Measurements from ENCODE around the gene THBS3.
"Not testable (repeated sequence)": the region's sequence is repeated elsewhere in the genome, so short reads cannot be mapped to it uniquely, and the experiment has no call there.

The THBS3 gene

DNA sequence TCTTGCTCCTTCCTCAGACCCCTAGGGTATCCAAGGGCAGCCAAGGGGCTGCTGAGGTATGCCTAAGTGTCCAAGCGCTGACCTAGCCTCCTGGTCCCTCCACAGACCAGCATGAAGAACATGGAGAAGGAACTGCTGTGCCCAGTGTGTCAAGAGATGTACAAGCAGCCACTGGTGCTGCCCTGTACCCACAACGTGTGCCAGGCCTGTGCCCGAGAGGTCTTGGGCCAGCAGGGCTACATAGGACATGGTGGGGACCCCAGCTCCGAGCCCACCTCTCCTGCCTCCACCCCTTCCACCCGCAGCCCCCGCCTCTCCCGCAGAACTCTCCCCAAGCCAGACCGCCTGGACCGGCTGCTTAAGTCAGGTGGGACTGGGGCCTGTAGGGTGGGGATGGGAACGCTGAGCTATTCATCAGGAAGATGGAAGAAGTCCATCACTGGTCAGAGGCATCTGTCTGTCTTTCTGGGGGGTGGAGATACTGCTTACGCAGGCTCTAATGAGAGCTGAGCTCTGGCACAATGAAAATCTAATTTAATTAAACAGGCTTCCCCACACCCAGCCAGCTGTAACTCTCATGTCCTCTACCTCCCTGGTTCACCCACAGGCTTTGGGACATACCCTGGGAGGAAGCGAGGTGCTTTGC, 32.3 kb downstream of the THBS3 start:
- no peak for DNase-seq (ENCODE audit: low read depth in 1 of 2, low spot score in 1 of 2)

- peak in 1 of 2 donors; percentile 22 for DNase-seq (ENCODE audit: low read depth in 1 of 2, low spot score in 1 of 2)
Observed at GRCh38 chr1:155174324-155175280, 33.1 kb downstream of the THBS3 start.

GRCh38 chr1:155173478-155174323, 34.0 kb downstream of the THBS3 start, which contains the start of gene TRIM46:
Gene TRIM46, plus strand, starts transcription at chr1:155173849. Its CDS starts 118 bp downstream, at chr1:155173967.
- DNase-seq (ENCODE audit: low read depth in 1 of 2, low spot score in 1 of 2), result peak in 1 of 2 donors; percentile 57

DNA sequence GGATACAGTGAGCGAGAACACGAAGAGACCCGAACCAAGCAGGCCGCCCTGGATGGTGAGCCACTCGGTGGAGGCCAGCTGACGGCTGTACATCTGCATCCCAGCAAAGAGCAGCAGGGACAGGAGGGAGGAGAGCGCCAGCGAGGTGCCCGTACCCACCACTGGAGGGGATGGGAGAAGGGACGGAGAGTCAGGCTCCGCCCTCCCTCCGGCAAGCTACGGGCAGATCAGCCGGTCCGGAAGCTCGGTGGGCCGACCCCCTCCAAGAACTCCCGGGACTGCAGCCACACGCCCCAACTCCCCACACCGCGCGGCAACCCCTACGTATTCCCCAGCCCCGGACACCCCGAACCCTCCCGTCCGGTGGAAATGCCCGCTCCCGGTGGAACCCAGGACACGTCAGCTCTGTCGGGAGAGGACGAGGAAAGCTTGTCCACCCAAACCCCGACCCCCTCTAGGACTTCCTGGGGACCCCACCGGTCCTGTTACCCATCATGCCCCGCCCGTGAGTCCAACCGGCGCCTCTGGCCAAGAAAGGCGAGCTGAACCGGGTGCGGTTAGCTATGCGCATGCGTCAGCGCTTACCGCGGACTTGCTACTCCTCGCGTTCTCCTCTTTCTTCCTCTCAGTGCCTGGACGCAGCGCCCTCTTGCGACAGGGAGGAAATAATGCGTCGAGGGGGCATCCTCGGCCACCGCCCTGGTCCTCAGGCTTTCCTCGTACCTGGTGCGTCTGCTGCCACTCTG, 34.8 kb downstream of the THBS3 start, which contains the start of gene KRTCAP2:
Gene KRTCAP2 (minus strand): TSS at position 573 of the 746 bp plus-strand sequence. CDS start 80 bp downstream, at position 493.
- DNase-seq (ENCODE audit: low read depth in 1 of 2, low spot score in 1 of 2), result peak; percentile 89

DNA sequence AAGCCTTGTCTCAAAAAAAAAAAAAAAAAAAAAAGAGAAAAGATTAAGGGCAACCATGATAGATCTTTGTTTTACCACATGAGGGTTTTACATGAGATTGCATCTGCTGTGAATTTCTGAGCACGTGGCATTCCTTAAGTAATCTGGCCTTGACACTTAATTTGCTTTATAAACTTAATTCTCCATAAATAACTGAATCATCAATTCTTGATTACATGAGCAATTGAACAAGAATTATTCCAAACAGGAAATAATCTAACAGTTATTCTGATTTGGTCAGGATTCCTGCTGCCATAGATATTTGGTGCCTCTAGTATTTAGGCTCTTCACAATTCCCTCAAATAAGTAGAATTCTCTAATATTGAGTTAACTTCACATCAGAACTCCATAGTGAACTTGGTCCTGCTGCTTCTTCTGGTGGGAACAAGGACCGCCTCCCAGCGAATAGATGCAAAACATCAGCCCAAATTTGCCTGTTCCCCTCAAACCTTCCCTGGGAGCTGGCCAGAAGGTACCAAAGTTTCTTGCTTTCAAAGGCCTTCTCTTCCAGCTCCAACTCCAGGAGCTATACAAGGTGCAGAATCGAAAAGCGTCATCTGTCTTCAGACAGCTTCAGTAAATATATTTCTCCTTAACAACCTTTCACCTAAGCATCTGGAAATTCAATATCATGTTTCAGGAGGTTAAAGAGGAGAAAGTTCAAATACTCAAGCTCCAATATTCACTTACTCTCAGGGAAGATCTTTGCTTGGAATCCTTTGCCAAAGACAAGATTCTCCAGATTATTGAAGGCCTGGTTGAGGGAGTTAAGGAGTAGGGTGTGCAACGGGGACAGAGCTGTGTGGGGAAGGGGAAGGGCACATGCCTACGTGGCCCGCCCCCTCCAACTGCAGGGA, 35.6 kb downstream of the THBS3 start:
- DNase-seq (ENCODE audit: low read depth in 1 of 2, low spot score in 1 of 2), result no peak

DNA sequence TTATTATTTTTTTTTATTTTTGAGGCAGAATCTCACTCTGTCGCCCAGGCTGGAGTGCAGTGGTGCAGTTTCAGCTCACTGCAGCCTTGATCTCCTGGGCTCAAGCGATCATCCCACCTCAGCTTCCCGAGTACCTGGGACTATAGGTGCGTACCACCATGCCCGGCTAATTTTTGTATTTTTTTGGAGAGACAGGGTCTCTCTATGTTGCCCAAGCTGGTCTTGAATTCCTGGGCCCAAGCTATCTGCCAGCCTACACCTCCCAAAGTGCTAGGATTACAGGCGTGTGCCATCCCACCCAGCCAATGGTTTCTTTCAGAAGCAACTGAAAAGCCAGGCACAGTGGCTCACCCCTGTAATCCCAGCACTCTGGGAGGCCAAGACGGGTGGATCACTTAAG, 36.9 kb downstream of the THBS3 start:
- DNase-seq (ENCODE audit: low read depth in 1 of 2, low spot score in 1 of 2), result no peak

- DNase-seq (ENCODE audit: low read depth in 1 of 2, low spot score in 1 of 2), result no peak
Observed at GRCh38 chr1:155170101-155170785, 37.5 kb downstream of the THBS3 start.

- no peak for DNase-seq (ENCODE audit: low read depth in 1 of 2, low spot score in 1 of 2)
Observed at GRCh38 chr1:155169541-155169940, 38.2 kb downstream of the THBS3 start.

DNA sequence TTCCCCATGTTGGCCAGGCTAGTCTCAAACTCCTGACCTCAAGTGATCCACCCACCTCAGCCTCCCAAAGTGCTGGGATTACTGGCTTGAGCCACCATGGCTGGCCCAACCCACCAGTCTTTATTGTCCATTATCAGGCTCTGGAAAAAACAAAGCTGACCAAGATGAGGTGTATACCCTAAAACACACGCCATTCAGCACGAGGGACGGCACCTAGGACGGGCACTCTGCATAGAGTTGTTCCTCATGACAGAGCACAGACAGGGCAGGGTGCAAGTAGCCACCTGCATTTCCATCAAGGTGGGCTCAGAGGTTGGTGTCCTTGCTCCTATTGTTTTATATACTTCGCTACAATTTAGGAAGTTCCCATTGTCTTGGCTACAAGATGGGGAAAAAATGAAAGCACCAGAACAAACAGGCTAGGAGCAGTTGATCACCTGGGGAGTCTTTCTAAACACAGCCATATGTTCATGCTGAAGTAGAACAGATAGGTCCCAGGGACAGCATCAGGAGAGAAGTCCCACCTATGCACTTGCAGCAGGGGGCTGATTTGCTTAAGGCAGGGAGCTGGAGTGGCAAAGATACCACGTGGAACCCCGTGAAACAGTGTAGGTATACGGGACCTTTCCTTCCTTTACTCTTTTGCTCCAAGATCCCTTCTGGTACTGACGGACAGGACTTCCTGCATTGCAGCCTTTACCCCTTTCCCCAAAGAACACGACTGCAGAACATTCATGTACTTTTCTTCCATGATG, 39.1 kb downstream of the THBS3 start:
- no peak for DNase-seq (ENCODE audit: low read depth in 1 of 2, low spot score in 1 of 2)

DNA sequence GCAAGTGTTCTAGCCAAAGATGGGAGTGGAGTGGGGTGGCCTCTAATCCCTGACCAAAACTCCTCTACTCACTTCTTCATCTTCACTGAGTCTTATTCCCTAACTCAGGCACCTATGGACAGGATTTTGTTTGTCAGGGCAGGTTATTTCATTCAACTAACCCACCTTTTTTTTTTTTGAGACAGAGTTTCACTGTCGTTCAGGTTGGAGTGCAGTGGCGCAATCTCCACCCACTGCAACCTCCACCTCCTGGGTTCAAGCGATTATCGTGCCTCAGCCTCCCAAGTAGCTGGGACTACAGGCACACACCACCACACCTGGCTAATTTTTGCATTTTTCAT, 39.6 kb downstream of the THBS3 start:
- not testable (repeated sequence) for DNase-seq (ENCODE audit: low read depth in 1 of 2, low spot score in 1 of 2)

DNA sequence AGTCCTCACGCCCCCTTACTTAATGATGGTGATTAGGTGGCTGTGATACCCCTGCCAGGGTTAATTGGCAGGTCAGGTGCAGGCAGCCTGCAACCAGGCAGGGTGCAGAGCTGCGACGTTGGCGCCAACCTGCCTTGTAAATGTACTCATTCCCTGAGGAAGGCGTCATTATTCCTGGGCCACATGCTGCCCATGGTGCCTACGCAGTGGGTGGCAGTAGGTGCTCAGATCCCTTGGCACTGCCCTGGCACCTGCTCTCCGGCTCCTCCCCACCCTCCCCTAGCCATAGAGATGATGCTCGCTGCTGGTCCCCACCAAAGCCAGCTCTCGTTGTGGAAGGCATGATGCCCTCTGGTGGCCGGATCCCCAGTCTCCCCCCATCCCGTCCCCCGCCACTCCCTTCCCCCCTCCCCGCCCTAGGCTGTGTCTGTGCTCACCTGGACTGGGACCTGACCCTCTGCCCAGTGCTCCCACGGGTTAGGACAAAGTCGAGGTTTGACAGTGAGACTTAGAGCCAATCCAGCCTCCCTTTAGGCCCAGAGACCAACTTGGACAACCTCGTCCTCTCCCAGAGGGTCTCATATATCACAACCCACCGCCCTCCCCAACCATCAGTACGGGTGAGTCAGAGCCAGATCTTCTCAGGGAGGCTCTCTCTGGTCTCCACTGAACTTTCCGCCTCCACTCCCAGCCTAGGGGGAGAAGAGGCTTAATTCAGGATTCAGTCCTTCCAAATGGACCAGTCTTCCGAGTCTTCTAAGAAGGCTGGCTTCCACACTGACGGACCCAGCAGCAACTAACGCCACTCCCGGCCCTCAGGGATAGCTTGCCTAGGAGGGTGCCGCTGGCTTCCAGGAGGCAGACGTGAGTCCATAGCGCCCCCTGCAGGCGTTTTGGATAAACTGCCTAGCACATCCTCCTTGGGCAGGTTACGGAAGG, 40.3 kb downstream of the THBS3 start:
- peak; percentile 74 for DNase-seq (ENCODE audit: low read depth in 1 of 2, low spot score in 1 of 2)

DNA sequence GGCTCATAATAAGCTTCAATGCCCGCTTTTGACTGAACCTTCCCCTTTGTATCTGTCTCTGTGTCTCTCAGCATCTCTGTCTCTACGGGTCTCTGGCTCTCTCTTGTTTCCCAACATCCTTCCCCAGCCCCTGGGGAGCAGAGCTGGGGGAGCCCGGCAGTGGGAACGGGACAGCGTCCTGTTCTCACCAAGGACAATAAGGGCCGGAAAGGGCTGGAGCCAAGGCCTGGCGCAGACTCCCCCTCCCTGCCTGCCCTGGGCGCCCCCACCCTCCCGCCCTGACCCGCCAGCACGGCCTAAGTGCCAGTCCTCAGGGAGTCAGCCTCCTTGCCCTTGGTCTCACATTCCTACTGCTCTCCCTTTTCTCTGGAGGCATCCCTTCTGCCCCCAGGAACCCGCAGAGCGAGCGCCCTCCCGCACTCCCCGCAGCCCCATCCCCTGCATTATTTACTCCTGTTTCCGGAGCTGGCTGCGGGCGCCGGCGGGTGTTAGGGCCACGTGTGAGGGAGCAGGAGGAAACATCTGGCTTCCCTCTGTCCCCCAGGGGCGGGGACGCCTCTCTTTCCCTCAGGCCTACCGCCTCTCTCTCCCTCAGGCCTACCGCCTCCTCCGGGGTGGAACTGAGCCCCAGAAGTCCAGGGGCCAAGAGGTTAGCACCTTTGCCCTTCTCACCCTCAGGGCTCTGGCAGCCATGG, 41.1 kb downstream of the THBS3 start:
- DNase-seq (ENCODE audit: low read depth in 1 of 2, low spot score in 1 of 2), result no peak

DNA sequence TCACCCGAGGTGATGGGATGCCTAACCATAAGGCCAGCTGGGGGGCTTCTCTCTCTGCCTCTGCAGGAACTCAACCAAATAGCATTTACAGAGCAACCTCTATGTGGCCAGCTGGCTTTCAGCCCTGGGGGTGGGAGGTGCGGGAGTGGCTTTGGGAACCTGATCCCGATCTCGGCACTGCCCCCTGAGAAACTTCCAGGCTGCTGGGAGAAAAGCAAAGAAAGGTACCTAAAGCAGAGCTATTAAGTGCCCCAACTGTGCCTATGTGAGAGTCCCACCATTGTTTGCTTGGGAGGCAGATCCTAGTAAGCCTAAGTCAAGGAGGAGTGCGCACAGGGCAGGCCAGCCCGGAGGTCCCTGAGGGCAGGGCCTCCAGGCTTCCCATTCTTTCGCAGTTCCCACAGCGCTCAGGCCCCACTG, 41.6 kb downstream of the THBS3 start:
- no peak for DNase-seq (ENCODE audit: low read depth in 1 of 2, low spot score in 1 of 2)

DNA sequence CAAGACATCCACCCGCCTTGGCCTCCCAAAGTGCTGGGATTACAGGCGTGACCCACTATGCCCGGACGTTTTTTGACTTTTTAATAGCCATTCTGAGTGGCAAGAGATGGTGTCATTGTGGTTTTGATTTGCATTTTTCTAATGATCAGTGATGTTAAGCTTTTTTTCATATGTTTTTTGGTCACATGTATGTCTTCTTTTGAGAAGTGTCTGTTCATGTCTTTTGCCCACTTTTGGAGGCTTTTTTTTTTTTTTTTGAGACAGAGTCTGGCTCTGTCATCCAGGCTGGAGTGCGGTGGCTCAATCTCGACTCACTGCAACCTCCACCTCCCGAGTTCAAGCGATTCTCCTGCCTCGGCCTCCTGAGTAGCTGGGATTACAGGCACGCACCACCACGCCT, 43.1 kb downstream of the THBS3 start:
- not testable (repeated sequence) for DNase-seq (ENCODE audit: low read depth in 1 of 2, low spot score in 1 of 2)

DNA sequence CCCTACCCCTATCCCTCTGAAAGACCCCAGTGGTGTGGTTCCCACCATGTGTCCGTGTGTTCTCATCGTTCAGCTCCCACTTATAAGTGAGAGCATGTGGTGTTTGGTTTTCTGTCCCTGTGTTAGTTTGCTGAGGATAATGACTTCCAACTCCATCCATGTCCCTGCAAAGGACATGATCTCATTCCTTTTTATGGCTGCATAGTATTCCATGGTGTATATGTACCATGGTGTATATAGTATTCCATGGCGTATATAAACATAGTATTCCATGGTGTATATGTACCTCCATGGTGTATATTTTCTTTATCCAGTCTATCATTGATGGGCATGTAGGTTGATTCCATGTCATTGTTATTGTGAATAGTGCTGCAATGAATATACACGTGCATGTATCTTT, 43.9 kb downstream of the THBS3 start:
- DNase-seq (ENCODE audit: low read depth in 1 of 2, low spot score in 1 of 2), result not testable (repeated sequence)

DNA sequence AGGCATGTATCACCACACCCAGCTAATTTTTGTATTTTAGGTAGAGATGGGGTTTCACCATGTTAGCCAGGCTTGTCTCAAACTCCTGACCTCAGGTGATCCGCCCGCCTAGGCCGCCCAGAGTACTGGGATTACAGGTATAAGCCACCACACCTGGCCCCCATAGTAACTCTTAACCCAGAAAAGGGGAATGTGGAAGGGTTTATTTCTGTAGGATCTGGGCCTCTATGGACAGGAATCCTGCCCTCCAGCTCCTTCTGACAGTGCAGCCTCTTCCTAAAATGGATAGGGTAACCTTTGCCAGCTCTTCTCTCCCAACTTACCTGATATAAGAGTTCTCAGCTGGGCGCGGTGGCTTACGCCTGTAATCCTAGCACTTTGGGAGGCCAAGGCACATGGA, 45.1 kb downstream of the THBS3 start:
- not testable (repeated sequence) for DNase-seq (ENCODE audit: low read depth in 1 of 2, low spot score in 1 of 2)
